DOHH2 (cell line): ENCODE measurements around the gene RIMOC1.

Source experiments
- H3F3A ChIP-seq: fragments of 200-600 bp; sonication (generic), shearing (Covaris generic); 2 replicates; pipeline ENCODE4 v1.6.0; 2016; ENCODE audit warnings: antibody characterized with exemption, mild to moderate bottlenecking; ENCODE audit not compliant: control insufficient read depth, insufficient read depth
- H3K27ac ChIP-seq: fragments of 200-600 bp; sonication (generic); 2 replicates; pipeline ENCODE4 v1.5.1; 2014; ENCODE audit warnings: low read depth, mild to moderate bottlenecking, low read length, moderate library complexity
- H3K27me3 ChIP-seq: fragments of 200-600 bp; sonication (generic); 2 replicates; pipeline ENCODE4 v1.6.1; 2014; ENCODE audit warnings: mild to moderate bottlenecking, low read length, mixed read lengths; ENCODE audit not compliant: control insufficient read depth
- H3K36me3 ChIP-seq: fragments of 200-600 bp; sonication (generic); 2 replicates; pipeline ENCODE4 v1.6.1; 2014; ENCODE audit warnings: mild to moderate bottlenecking, low read length, moderate library complexity, mixed read lengths; ENCODE audit not compliant: control insufficient read depth
- H3K4me1 ChIP-seq: fragments of 200-600 bp; sonication (generic); 2 replicates; pipeline ENCODE4 v1.6.1; 2014; ENCODE audit warnings: mild to moderate bottlenecking, low read length, mixed read lengths; ENCODE audit not compliant: control insufficient read depth
- H3K4me2 ChIP-seq: fragments of 200-600 bp; sonication (generic); 2 replicates; pipeline ENCODE4 v1.6.0; 2014; ENCODE audit warnings: mild to moderate bottlenecking, low read length, moderate library complexity
- H3K4me3 ChIP-seq: fragments of 200-600 bp; sonication (generic); 2 replicates; pipeline ENCODE4 v1.5.1; 2014; ENCODE audit warnings: mild to moderate bottlenecking, low read length, mixed read lengths
- H3K79me2 ChIP-seq: fragments of 200-600 bp; sonication (generic); 2 replicates; pipeline ENCODE4 v1.6.1; 2014; ENCODE audit warnings: mild to moderate bottlenecking, low read length, mixed read lengths; ENCODE audit not compliant: control insufficient read depth
- H3K9me2 ChIP-seq: fragments of 200-600 bp; sonication (generic); replicated peaks from 2 replicates; pipeline ENCODE4 v1.6.1; 2014; ENCODE audit warnings: mild to moderate bottlenecking, low read length, mixed read lengths; ENCODE audit not compliant: control insufficient read depth
- H3K9me3 ChIP-seq: fragments of 200-600 bp; sonication (generic); 2 replicates; pipeline ENCODE4 v1.6.1; 2014; ENCODE audit warnings: antibody characterized with exemption, low read length, mixed read lengths; ENCODE audit not compliant: control insufficient read depth, insufficient read depth
- H4K20me1 ChIP-seq: fragments of 200-600 bp; sonication (generic); 2 replicates; pipeline ENCODE4 v1.6.0; 2014; ENCODE audit warnings: low read depth, mild to moderate bottlenecking, antibody characterized with exemption, low read length, moderate library complexity; ENCODE audit not compliant: control insufficient read depth, insufficient read depth
- EZH2phosphoT487 ChIP-seq: fragments of 200-600 bp; sonication (generic); IDR thresholded peaks from 2 replicates; pipeline ENCODE4 v1.6.1; 2017; ENCODE audit warnings: borderline replicate concordance, mild to moderate bottlenecking, antibody characterized with exemption, low read length, moderate library complexity, mixed read lengths
- TF ChIP-seq, protein P1 (sequence below): fragments of 200-600 bp; sonication (generic); IDR thresholded peaks from one replicate; pipeline ENCODE4 v1.5.1; 2014; ENCODE audit warnings: antibody characterized with exemption, mild to moderate bottlenecking, low read depth, low read length; ENCODE audit not compliant: poor library complexity, severe bottlenecking

The RIMOC1 gene

DNA sequence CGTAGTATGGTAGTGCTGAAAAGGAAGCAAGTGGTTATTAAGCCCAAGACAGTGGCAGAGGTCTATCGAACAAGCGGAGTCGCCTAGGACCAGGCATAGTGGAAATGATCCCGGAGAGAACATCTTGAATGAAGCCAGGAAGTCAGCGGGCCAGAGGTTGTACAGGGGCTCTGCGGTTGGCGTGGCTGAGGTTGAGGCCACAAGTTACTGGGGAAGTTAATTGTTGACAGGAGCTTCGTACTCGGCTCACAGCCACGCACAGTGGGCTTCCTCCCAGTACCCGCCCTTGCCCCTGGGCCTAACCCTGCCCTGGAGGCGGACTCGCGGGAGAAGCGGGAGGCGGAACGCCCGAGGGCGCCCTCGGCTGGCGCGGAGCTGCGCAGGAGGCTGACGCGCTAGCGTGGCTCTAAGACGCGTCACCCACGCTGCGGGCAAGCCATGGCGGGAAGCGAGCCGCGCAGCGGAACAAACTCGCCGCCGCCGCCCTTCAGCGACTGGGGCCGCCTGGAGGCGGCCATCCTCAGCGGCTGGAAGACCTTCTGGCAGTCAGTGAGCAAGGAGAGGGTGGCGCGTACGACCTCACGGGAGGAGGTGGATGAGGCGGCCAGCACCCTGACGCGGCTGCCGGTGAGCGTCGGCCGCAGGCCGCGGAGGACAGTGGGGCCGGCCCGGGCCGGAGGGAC, 20.9 kb downstream of the RIMOC1 start, which contains the start of gene FBXO4:
Gene FBXO4 (plus strand): TSS at position 410 of the 683 bp plus-strand sequence. CDS start 29 bp downstream, at position 439.
- Histone ChIP-seq H3K27ac (peak within 1 kb of the TSS; percentile 70), H3F3A (peaks cover 17% of the 10 kb centered on the region), H3K36me3 (peaks cover 29% of the 10 kb centered on the region), H3K27me3 (no peaks in the 10 kb centered on the region), H3K79me2 (peaks cover 22% of the 10 kb centered on the region), H3K9me2 (no peaks in the 10 kb centered on the region), H4K20me1 (no peaks in the 10 kb centered on the region), H3K9me3 (no peaks in the 10 kb centered on the region), H3K4me3 (peak within 1 kb of the TSS; percentile 92), H3K4me1 (peaks cover 44% of the 10 kb centered on the region), H3K4me2 (peak within 1 kb of the TSS; percentile 94)
- TF ChIP-seq, protein P1, sequence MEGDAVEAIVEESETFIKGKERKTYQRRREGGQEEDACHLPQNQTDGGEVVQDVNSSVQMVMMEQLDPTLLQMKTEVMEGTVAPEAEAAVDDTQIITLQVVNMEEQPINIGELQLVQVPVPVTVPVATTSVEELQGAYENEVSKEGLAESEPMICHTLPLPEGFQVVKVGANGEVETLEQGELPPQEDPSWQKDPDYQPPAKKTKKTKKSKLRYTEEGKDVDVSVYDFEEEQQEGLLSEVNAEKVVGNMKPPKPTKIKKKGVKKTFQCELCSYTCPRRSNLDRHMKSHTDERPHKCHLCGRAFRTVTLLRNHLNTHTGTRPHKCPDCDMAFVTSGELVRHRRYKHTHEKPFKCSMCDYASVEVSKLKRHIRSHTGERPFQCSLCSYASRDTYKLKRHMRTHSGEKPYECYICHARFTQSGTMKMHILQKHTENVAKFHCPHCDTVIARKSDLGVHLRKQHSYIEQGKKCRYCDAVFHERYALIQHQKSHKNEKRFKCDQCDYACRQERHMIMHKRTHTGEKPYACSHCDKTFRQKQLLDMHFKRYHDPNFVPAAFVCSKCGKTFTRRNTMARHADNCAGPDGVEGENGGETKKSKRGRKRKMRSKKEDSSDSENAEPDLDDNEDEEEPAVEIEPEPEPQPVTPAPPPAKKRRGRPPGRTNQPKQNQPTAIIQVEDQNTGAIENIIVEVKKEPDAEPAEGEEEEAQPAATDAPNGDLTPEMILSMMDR: peak; percentile 66
- no peak for TF ChIP-seq EZH2phosphoT487

- Histone ChIP-seq H3K4me3 (peak overlapping the region; percentile 92), H3K27ac (peak overlapping the region; percentile 70), H3K27me3 (no peaks in the 10 kb centered on the region), H3K79me2 (peaks cover 22% of the 10 kb centered on the region), H3K36me3 (peaks cover 28% of the 10 kb centered on the region), H3K9me2 (no peaks in the 10 kb centered on the region), H3F3A (peaks cover 17% of the 10 kb centered on the region), H3K4me1 (peaks cover 38% of the 10 kb centered on the region), H4K20me1 (no peaks in the 10 kb centered on the region), H3K9me3 (no peaks in the 10 kb centered on the region), H3K4me2 (peak overlapping the region; percentile 94)
- TF ChIP-seq, protein P1: no peak
- no peak for TF ChIP-seq EZH2phosphoT487
Measured at GRCh38 chr5:41925555-41925951, 21.4 kb downstream of the RIMOC1 start.

- H3K4me3 ChIP-seq: no peak overlapping the region
- H3K36me3 ChIP-seq: peaks cover 32% of the 10 kb centered on the region
- H4K20me1 ChIP-seq: no peaks in the 10 kb centered on the region
- peaks cover 22% of the 10 kb centered on the region for H3K79me2 ChIP-seq
- no peaks in the 10 kb centered on the region for H3K27me3 ChIP-seq
- H3K9me3 ChIP-seq: no peaks in the 10 kb centered on the region
- TF ChIP-seq, protein P1: no peak
- TF ChIP-seq EZH2phosphoT487: no peak
- H3K4me1 ChIP-seq: peaks cover 23% of the 10 kb centered on the region
- H3K9me2 ChIP-seq: no peaks in the 10 kb centered on the region
- H3F3A ChIP-seq: peaks cover 14% of the 10 kb centered on the region
- 0 out of 2 replicates have a peak overlapping the region, but pooled peaks have one; percentile 94 for H3K4me2 ChIP-seq
- no peak overlapping the region for H3K27ac ChIP-seq
Measured at GRCh38 chr5:41927604-41928003, 23.5 kb downstream of the RIMOC1 start.
